Esophagus muscularis mucosa (tissue), 4 donors: ENCODE data around the gene CAMK1D. TPM values are rescaled to one million over a fixed set of nuclear protein-coding genes. Genes with fewer than 3 reads are reported as not detected.

Experiments used
- DNase-seq: peaks from one replicate; pipeline ENCODE4 v3.0.0-alpha.2; 2017; ENCODE audit errors: extremely low spot score
- H3K27ac ChIP-seq, 4 donors: fragments of 200-600 bp; sonication (generic); replicated peaks in 1 of 4; 1 replicate in 3 of 4; 2 replicates in 1 of 4; pipeline ENCODE4 v1.5.1; 2016 to 2019; ENCODE audit warnings: mild to moderate bottlenecking in 1 of 4
- H3K27me3 ChIP-seq, 4 donors: fragments of 200-600 bp; sonication (generic); one replicate each; pipeline versions ENCODE4 v1.5.1 to v1.6.0; 2016 to 2019
- H3K36me3 ChIP-seq, 4 donors: fragments of 200-600 bp; sonication (generic); one replicate each; pipeline ENCODE4 v1.5.1; 2016 to 2019
- H3K4me1 ChIP-seq, 4 donors: fragments of 200-600 bp; sonication (generic); one replicate each; pipeline ENCODE4 v1.5.1; 2016 to 2019
- H3K4me3 ChIP-seq, 4 donors: fragments of 200-600 bp; sonication (generic); 1 replicate in 2 of 4; 2 replicates in 2 of 4; pipeline ENCODE4 v1.5.1; 2016 to 2019; ENCODE audit warnings: mild to moderate bottlenecking in 4 of 4, moderate library complexity in 1 of 4
- H3K9me3 ChIP-seq, 4 donors: fragments of 200-600 bp; sonication (generic); 1 replicate in 3 of 4; 2 replicates in 1 of 4; pipeline ENCODE4 v1.5.1; 2016 to 2019
- CTCF ChIP-seq, 3 experiments: fragments of 200-600 bp in 2 of 3; fragments of 450-650 bp in 1 of 3; sonication (generic) in 2 of 3; IDR thresholded peaks; one replicate each; pipeline ENCODE4 v1.5.1; 2017 to 2019; ENCODE audit warnings: antibody characterized with exemption in 3 of 3, mild to moderate bottlenecking in 2 of 3, moderate library complexity in 1 of 3
- EP300 ChIP-seq: sonication (generic); formaldehyde crosslinking; IDR thresholded peaks from one replicate; pipeline ENCODE4 v1.6.1; 2017; ENCODE audit warnings: antibody characterized with exemption
- POLR2A ChIP-seq: fragments of 450-650 bp; IDR thresholded peaks from one replicate; pipeline ENCODE4 v1.6.1; 2017; ENCODE audit warnings: antibody characterized with exemption, moderate library complexity, mild to moderate bottlenecking, low read depth
- POLR2AphosphoS5 ChIP-seq, 2 donors: sonication (generic); formaldehyde crosslinking; IDR thresholded peaks; one replicate each; pipeline ENCODE4 v1.6.1; 2017; ENCODE audit warnings: antibody characterized with exemption in 2 of 2
- WGBS: methylation state at CpG from one replicate; pipeline ENCODE4 v1.1.5; 2018; 5-methylcytosine and 5-hydroxymethylcytosine counted together
- intact Hi-C: fragments of 100-400 bp; cut with DNase I; formaldehyde crosslinking; loops from one replicate; pipeline ENCODE4 v1.15.1; 2023
- total RNA-seq, 4 donors: library from RNA; depleted of rRNA; stranded (reverse); fragments of >200 nt; gene quantifications; one replicate each; pipeline versions ENCODE4 v1.1.0 to v1.2.1, GENCODE V29; 2016

Gene CAMK1D
- total RNA-seq, 4 donors from 2014 or later: 8.4 to 15.4 (median 11.3) TPM

- no peaks in the 10 kb centered on the region for H3K27me3 ChIP-seq
- no peak overlapping the region for H3K27ac ChIP-seq
- no peak for TF ChIP-seq POLR2A
- no peak overlapping the region for H3K4me3 ChIP-seq
- no peaks in the 10 kb centered on the region for H3K9me3 ChIP-seq
- 92% methylated on average over 4 of the region's 4 CpGs for WGBS
- no peak for DNase-seq
- intact Hi-C loops: no loop called here
- H3K4me1 ChIP-seq: peaks cover 0 to 3% (median 2%) of the 10 kb centered on the region in 4 donors
- H3K36me3 ChIP-seq: no peaks in the 10 kb centered on the region
Observed at GRCh38 chr10:12320892-12321291, 28.5 kb upstream of the CAMK1D start.

- DNase-seq: no peak
- Histone ChIP-seq H3K36me3 (no peaks in the 10 kb centered on the region), H3K9me3 (no peaks in the 10 kb centered on the region), H3K4me1 (peaks cover 0 to 11% (median 5%) of the 10 kb centered on the region in 4 donors), H3K27me3 (no peaks in the 10 kb centered on the region), H3K27ac (no peak overlapping the region), H3K4me3 (no peak overlapping the region)
- no peak for TF ChIP-seq POLR2A
- no peak for TF ChIP-seq EP300
- no peak for TF ChIP-seq POLR2AphosphoS5 (IDR thresholded peaks at IDR 0.05)
- no peak for TF ChIP-seq CTCF (IDR thresholded peaks at IDR 0.05)
- intact Hi-C loops: no loop called here
- 91% methylated on average over 2 of the region's 2 CpGs for WGBS
Observed at GRCh38 chr10:12321641-12322040, 27.7 kb upstream of the CAMK1D start.

GRCh38 chr10:12322583-12323131, 26.7 kb upstream of the CAMK1D start:
- Histone ChIP-seq H3K9me3 (no peaks in the 10 kb centered on the region), H3K4me1 (peaks cover 0 to 20% (median 8%) of the 10 kb centered on the region in 4 donors), H3K36me3 (no peaks in the 10 kb centered on the region), H3K4me3 (no peak overlapping the region), H3K27me3 (no peaks in the 10 kb centered on the region), H3K27ac (no peak overlapping the region)
- no peak for DNase-seq
- no peak for TF ChIP-seq POLR2A
- TF ChIP-seq CTCF (IDR thresholded peaks at IDR 0.05): no peak
- TF ChIP-seq EP300: no peak
- no peak for TF ChIP-seq POLR2AphosphoS5 (IDR thresholded peaks at IDR 0.05)
- WGBS: 77% methylated on average over 9 of the region's 9 CpGs
- intact Hi-C loops: no loop called here

GRCh38 chr10:12324530-12324929, 24.8 kb upstream of the CAMK1D start:
- Histone ChIP-seq H3K4me1 (peaks cover 0 to 25% (median 16%) of the 10 kb centered on the region in 4 donors), H3K9me3 (no peaks in the 10 kb centered on the region), H3K36me3 (no peaks in the 10 kb centered on the region), H3K4me3 (no peak overlapping the region), H3K27ac (no peak overlapping the region), H3K27me3 (no peaks in the 10 kb centered on the region)
- intact Hi-C loops: no loop called here
- WGBS: 89% methylated on average over 3 of the region's 3 CpGs
- DNase-seq: no peak
- TF ChIP-seq POLR2AphosphoS5 (IDR thresholded peaks at IDR 0.05) (no peak), CTCF (IDR thresholded peaks at IDR 0.05) (no peak), POLR2A (no peak), EP300 (no peak)

GRCh38 chr10:12327074-12327473, 22.3 kb upstream of the CAMK1D start:
- Histone ChIP-seq H3K27ac (no peak overlapping the region), H3K4me1 (peaks cover 0 to 27% (median 17%) of the 10 kb centered on the region in 4 donors), H3K36me3 (no peaks in the 10 kb centered on the region), H3K9me3 (no peaks in the 10 kb centered on the region), H3K4me3 (no peak overlapping the region), H3K27me3 (no peaks in the 10 kb centered on the region)
- WGBS: 74% methylated on average over 3 of the region's 3 CpGs
- intact Hi-C loops: no loop called here
- TF ChIP-seq POLR2A (no peak), CTCF (IDR thresholded peaks at IDR 0.05) (no peak), EP300 (no peak), POLR2AphosphoS5 (IDR thresholded peaks at IDR 0.05) (no peak)
- no peak for DNase-seq
